Stimulated activated CD8-positive, alpha-beta memory T cell treated with anti-CD3 and anti-CD28 coated beads, Interleukin-12 subunit alpha, Interleukin-12 subunit beta, amount 100 ng/mL, for 24 hours (primary cell): ENCODE data around the gene MEIS1.

Experiments used
- DNase-seq: peaks from one replicate; pipeline ENCODE4 v3.0.0-alpha.2; 2020; ENCODE audit errors: extremely low read depth

The MEIS1 gene

GRCh38 chr2:66580166-66581049, 145.5 kb downstream of the MEIS1 start:
- no peak for DNase-seq

GRCh38 chr2:66581339-66582103, 146.6 kb downstream of the MEIS1 start:
- no peak for DNase-seq

- DNase-seq, result no peak
These were observed 147.4 kb downstream of the MEIS1 start for GRCh38 chr2:66582104-66582986.

GRCh38 chr2:66582987-66583880, 148.3 kb downstream of the MEIS1 start:
- no peak for DNase-seq

GRCh38 chr2:66583881-66584280, 149.0 kb downstream of the MEIS1 start:
- no peak for DNase-seq

- DNase-seq, result no peak
These were observed 150.7 kb downstream of the MEIS1 start for GRCh38 chr2:66585587-66585986.

- DNase-seq, result no peak
These were observed 152.3 kb downstream of the MEIS1 start for GRCh38 chr2:66587216-66587615.

- no peak for DNase-seq
These were observed 159.1 kb downstream of the MEIS1 start for GRCh38 chr2:66594001-66594400.

- DNase-seq, result no peak
These were observed 160.6 kb downstream of the MEIS1 start for GRCh38 chr2:66595556-66595955.

- DNase-seq, result no peak
These were observed 161.3 kb downstream of the MEIS1 start for GRCh38 chr2:66596256-66596655.

- no peak for DNase-seq
These were observed 166.7 kb downstream of the MEIS1 start for GRCh38 chr2:66601624-66602023.

- no peak for DNase-seq
These were observed 167.4 kb downstream of the MEIS1 start for GRCh38 chr2:66602341-66602740.

GRCh38 chr2:66604326-66604725, 169.4 kb downstream of the MEIS1 start:
- no peak for DNase-seq

GRCh38 chr2:66604976-66605375, 170.1 kb downstream of the MEIS1 start:
- DNase-seq, result no peak

GRCh38 chr2:66607152-66607551, 172.2 kb downstream of the MEIS1 start:
- no peak for DNase-seq
